ENCODE results near the gene TCEAL7.

DNA sequence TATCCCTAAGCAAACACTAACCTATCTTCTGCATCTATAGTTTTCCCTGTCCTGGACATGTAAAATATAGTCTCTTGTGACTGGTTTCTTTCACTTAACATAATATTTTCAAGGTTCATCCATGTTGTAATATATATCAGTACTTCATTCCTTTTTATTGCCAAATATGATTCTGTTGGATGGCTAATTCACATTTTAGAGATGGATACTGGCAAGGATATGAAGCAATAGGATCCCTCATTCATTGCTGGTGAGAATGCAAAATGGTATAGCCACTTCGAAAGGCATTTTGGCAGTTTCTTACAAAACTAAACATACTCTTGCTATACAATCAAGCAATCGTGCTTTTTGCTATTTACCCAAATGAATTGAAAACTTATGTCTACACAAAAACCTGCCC is 33.0 kb downstream of the TCEAL7 start:
- TF ChIP-seq, protein P1, sequence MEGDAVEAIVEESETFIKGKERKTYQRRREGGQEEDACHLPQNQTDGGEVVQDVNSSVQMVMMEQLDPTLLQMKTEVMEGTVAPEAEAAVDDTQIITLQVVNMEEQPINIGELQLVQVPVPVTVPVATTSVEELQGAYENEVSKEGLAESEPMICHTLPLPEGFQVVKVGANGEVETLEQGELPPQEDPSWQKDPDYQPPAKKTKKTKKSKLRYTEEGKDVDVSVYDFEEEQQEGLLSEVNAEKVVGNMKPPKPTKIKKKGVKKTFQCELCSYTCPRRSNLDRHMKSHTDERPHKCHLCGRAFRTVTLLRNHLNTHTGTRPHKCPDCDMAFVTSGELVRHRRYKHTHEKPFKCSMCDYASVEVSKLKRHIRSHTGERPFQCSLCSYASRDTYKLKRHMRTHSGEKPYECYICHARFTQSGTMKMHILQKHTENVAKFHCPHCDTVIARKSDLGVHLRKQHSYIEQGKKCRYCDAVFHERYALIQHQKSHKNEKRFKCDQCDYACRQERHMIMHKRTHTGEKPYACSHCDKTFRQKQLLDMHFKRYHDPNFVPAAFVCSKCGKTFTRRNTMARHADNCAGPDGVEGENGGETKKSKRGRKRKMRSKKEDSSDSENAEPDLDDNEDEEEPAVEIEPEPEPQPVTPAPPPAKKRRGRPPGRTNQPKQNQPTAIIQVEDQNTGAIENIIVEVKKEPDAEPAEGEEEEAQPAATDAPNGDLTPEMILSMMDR (optimal IDR thresholded peaks at IDR 0.05 in 1 of 3, IDR thresholded peaks at IDR 0.05 in 1 of 3, conservative IDR thresholded peaks at IDR 0.05 in 1 of 3; ENCODE audit: extremely low read depth in 1 of 3, insufficient read depth in 2 of 3, low read length in 3 of 3), result no peak
- TF ChIP-seq EZH2 (IDR thresholded peaks at IDR 0.05; ENCODE audit: low read length), result no peak

Measured in keratinocyte (primary cell).